Right hindlimb (tissue), 1 donor: ENCODE data around the gene MYH6.
"Not testable (repeated sequence)": the region's sequence is repeated elsewhere in the genome, so short reads cannot be mapped to it uniquely, and the experiment has no call there.

Experiments
- DNase-seq: peaks from one replicate; pipeline ENCODE4 v3.0.0-alpha.2; 2018

Gene MYH6

GRCh38 chr14:23407516-23408306, at the start of gene MYH6:
Gene MYH6 (minus strand): TSS chr14:23408273. CDS start chr14:23407223, 1,050 bp downstream.
- DNase-seq: no peak

GRCh38 chr14:23456883-23457586, 49.0 kb upstream of the MYH6 start:
- DNase-seq: not testable (repeated sequence)

- no peak for DNase-seq
Observed at GRCh38 chr14:23454445-23454856, 46.4 kb upstream of the MYH6 start.

- no peak for DNase-seq
Observed at GRCh38 chr14:23452237-23452636, 44.2 kb upstream of the MYH6 start.

- no peak for DNase-seq
Observed at GRCh38 chr14:23450379-23450778, 42.3 kb upstream of the MYH6 start.

- no peak for DNase-seq
Observed at GRCh38 chr14:23449314-23449713, 41.2 kb upstream of the MYH6 start.

- DNase-seq: no peak
Observed at GRCh38 chr14:23447361-23448350, 39.6 kb upstream of the MYH6 start.

- no peak for DNase-seq
Observed at GRCh38 chr14:23446291-23446851, 38.3 kb upstream of the MYH6 start.

- DNase-seq: no peak
Observed at GRCh38 chr14:23445773-23446172, 37.7 kb upstream of the MYH6 start.

- DNase-seq: no peak
Observed at GRCh38 chr14:23444314-23444713, 36.2 kb upstream of the MYH6 start.

- no peak for DNase-seq
Observed at GRCh38 chr14:23443881-23444280, 35.8 kb upstream of the MYH6 start.

GRCh38 chr14:23443411-23443812, 35.3 kb upstream of the MYH6 start:
- no peak for DNase-seq

GRCh38 chr14:23442721-23443356, 34.8 kb upstream of the MYH6 start:
- DNase-seq: no peak

- DNase-seq: no peak
Observed at GRCh38 chr14:23441076-23441475, 33.0 kb upstream of the MYH6 start.

GRCh38 chr14:23439107-23439835, 31.2 kb upstream of the MYH6 start:
- DNase-seq: no peak

- DNase-seq: no peak
Observed at GRCh38 chr14:23438101-23438971, 30.3 kb upstream of the MYH6 start.

GRCh38 chr14:23437133-23438100, 29.3 kb upstream of the MYH6 start:
- no peak for DNase-seq

- no peak for DNase-seq
Observed at GRCh38 chr14:23436327-23437132, 28.5 kb upstream of the MYH6 start.
